ENCODE results near the gene ANKRD6. TPM values are rescaled to one million over a fixed set of nuclear protein-coding genes. Genes with fewer than 3 reads are reported as not detected.

ANKRD6 gene
- total and polyA plus RNA-seq, 11 donors, result 3.5 to 14.1 (median 10.2) TPM

Other genes starting within 250 kb of the ANKRD6 start
- gene GABRR1, start 215.8 kb upstream of the ANKRD6 start, total RNA-seq, result not detected
- not detected for gene GABRR1, start 215.8 kb upstream of the ANKRD6 start, polyA plus RNA-seq
- 1 to 10 TPM in 1 of 9 donors, under 1 TPM in 8; 0.20 to 1.1 (median 0.31) TPM for gene GABRR2, start 117.9 kb upstream of the ANKRD6 start, total RNA-seq
- gene GABRR2, start 117.9 kb upstream of the ANKRD6 start, polyA plus RNA-seq, result under 1 TPM; 0.30 to 0.46 TPM
- gene UBE2J1, start 80.4 kb upstream of the ANKRD6 start, total RNA-seq, result 10 to 100 TPM in 8 of 9 donors, 1 to 10 TPM in 1; 9.8 to 28.2 (median 15.2) TPM
- 10 to 100 TPM in 1 of 2 donors, 1 to 10 TPM in 1; 8.9 to 18.1 TPM for gene UBE2J1, start 80.4 kb upstream of the ANKRD6 start, polyA plus RNA-seq
- 100 to 1,000 TPM in 5 of 9 donors, 10 to 100 TPM in 4; 69.7 to 147 (median 102) TPM for gene RRAGD, start 20.9 kb upstream of the ANKRD6 start, total RNA-seq
- 10 to 100 TPM; 25.8 to 40.8 TPM for gene RRAGD, start 20.9 kb upstream of the ANKRD6 start, polyA plus RNA-seq
- 10 to 100 TPM; 15.2 to 50.0 (median 44.3) TPM for gene LYRM2, start 205.6 kb downstream of the ANKRD6 start, total RNA-seq
- gene LYRM2, start 205.6 kb downstream of the ANKRD6 start, polyA plus RNA-seq, result 10 to 100 TPM; 16.9 to 35.7 TPM

All from heart left ventricle (tissue), 11 donors.